HCT116 (cell line): ENCODE data around the gene GREB1L. TPM values are rescaled to one million over a fixed set of nuclear protein-coding genes. Genes with fewer than 3 reads are reported as not detected.

Experiments
- ATAC-seq: fragments of 200-7000 bp; cut with Tn5 transposase; 2 replicates; pipeline ENCODE4 v1.9.1; 2020; ENCODE audit warnings: mild to moderate bottlenecking, moderate library complexity
- BruUV-seq: library from RNA; stranded (reverse); fragments of 400-500 nt; replicated peaks from 2 replicates; lab custom pipeline; 2021; lab: Mats Ljungman, UMichigan
- CTCF ChIA-PET: fragments of 300-600 bp; sonication (Branson Sonifier 250); formaldehyde crosslinking; loops from one replicate; lab custom pipeline; 2021; ENCODE audit warnings: antibody characterized with exemption; lab: Charles Lee
- POLR2A ChIA-PET: fragments of 300-600, 350-600 bp; sonication (Branson Sonifier 250); formaldehyde crosslinking; loops from one replicate; lab custom pipeline; 2021; ENCODE audit warnings: antibody characterized with exemption; lab: Charles Lee
- RAD21 ChIA-PET, 2 experiments: fragments of 300-600 bp; sonication (Branson Sonifier 250); formaldehyde crosslinking; loops; one replicate each; lab custom pipeline; 2023; ENCODE audit warnings: low total read pairs in 2 of 2; ENCODE audit not compliant: uncharacterized antibody in 2 of 2, unreplicated experiment in 2 of 2, low non-redundant PET in 1 of 2; lab: Charles Lee
- DNase-seq: peaks from one replicate; pipeline ENCODE4 v3.0.0-alpha.2; 2010; ENCODE audit warnings: low read depth, low spot score
- H2AFZ ChIP-seq: fragments of 200-600 bp; shearing (Covaris generic), sonication (generic); 2 replicates; pipeline ENCODE4 v1.6.1; 2017; ENCODE audit warnings: low read depth, mixed run types, mixed read lengths, antibody characterized with exemption, low read length; ENCODE audit not compliant: poor library complexity, severe bottlenecking
- H3K27ac ChIP-seq: 2 replicates; pipeline ENCODE4 v1.5.1; 2012; ENCODE audit warnings: low read depth, low read length
- H3K27me3 ChIP-seq: fragments of 200-600 bp; sonication (generic); 2 replicates; pipeline ENCODE4 v1.6.1; 2016; ENCODE audit warnings: mixed run types, low read length, mixed read lengths; ENCODE audit not compliant: insufficient read depth
- H3K36me3 ChIP-seq, 2 experiments: fragments of 200-500 bp in 1 of 2; fragments of 200-600 bp in 1 of 2; sonication (Bioruptor generic) in 1 of 2; sonication (generic) in 1 of 2; 2 replicates each; pipeline versions ENCODE4 v1.5.1 to v1.6.1; 2014 to 2016; ENCODE audit warnings: low read length in 2 of 2, inconsistent platforms in 1 of 2, mixed read lengths in 1 of 2, mixed run types in 1 of 2; ENCODE audit not compliant: insufficient read depth in 2 of 2, control insufficient read depth in 1 of 2
- H3K4me1 ChIP-seq, 2 experiments: fragments of 200-600 bp in 1 of 2; sonication (generic) in 1 of 2; 2 replicates each; pipeline versions ENCODE4 v1.5.1 to v1.6.1; 2012 to 2017; ENCODE audit warnings: low read length in 2 of 2, inconsistent platforms in 1 of 2, mild to moderate bottlenecking in 1 of 2, mixed read lengths in 1 of 2, mixed run types in 1 of 2, moderate library complexity in 1 of 2; ENCODE audit not compliant: insufficient read depth in 2 of 2, control insufficient read depth in 1 of 2
- H3K4me2 ChIP-seq: fragments of 200-600 bp; sonication (generic); 2 replicates; pipeline ENCODE4 v1.6.1; 2017; ENCODE audit warnings: mixed run types, low read length, mixed read lengths
- H3K4me3 ChIP-seq, 2 experiments: fragments of 200-600 bp in 1 of 2; sonication (generic) in 1 of 2; replicated peaks in 1 of 2; 2 replicates each; pipeline ENCODE4 v1.5.1; 2011 to 2016; ENCODE audit warnings: low read length in 2 of 2, control low read depth in 1 of 2, low read depth in 1 of 2, mild to moderate bottlenecking in 1 of 2, mixed read lengths in 1 of 2, mixed run types in 1 of 2
- H3K79me2 ChIP-seq: fragments of 200-600 bp; sonication (generic); 2 replicates; pipeline ENCODE4 v1.6.1; 2017; ENCODE audit warnings: mild to moderate bottlenecking, mixed run types, low read length, moderate library complexity, mixed read lengths; ENCODE audit not compliant: insufficient read depth
- H3K9ac ChIP-seq: fragments of 200-600 bp; sonication (generic); 2 replicates; pipeline ENCODE4 v1.6.1; 2016; ENCODE audit warnings: low read length, mixed read lengths
- H3K9me2 ChIP-seq: fragments of 200-600 bp; sonication (generic), shearing (Covaris generic); 2 replicates; pipeline ENCODE4 v1.6.1; 2017; ENCODE audit warnings: mixed run types, mild to moderate bottlenecking, moderate library complexity; ENCODE audit not compliant: insufficient read depth
- H3K9me3 ChIP-seq, 2 experiments: fragments of 200-500 bp in 1 of 2; fragments of 200-600 bp in 1 of 2; sonication (Bioruptor generic) in 1 of 2; sonication (generic) in 1 of 2; 2 replicates each; pipeline ENCODE4 v1.6.1; 2014 to 2017; ENCODE audit warnings: low read length in 2 of 2, mixed read lengths in 2 of 2, inconsistent platforms in 1 of 2, low read depth in 1 of 2, mild to moderate bottlenecking in 1 of 2, mixed run types in 1 of 2, moderate library complexity in 1 of 2; ENCODE audit not compliant: control insufficient read depth in 1 of 2, insufficient read depth in 1 of 2
- H4K20me1 ChIP-seq: fragments of 200-600 bp; sonication (generic), shearing (Covaris generic); 2 replicates; pipeline ENCODE4 v1.6.1; 2017; ENCODE audit warnings: mixed run types, mild to moderate bottlenecking, moderate library complexity; ENCODE audit not compliant: insufficient read depth
- CEBPB ChIP-seq: IDR thresholded peaks from 2 replicates; pipeline ENCODE4 v1.6.1; 2012; ENCODE audit warnings: low read depth
- EGR1 ChIP-seq: IDR thresholded peaks from 2 replicates; pipeline ENCODE4 v1.6.1; 2012; ENCODE audit warnings: low read depth
- ELF1 ChIP-seq: IDR thresholded peaks from 2 replicates; pipeline ENCODE4 v1.6.1; 2012; ENCODE audit warnings: low read depth, borderline replicate concordance
- EZH2 ChIP-seq: fragments of 200-600 bp; sonication (generic); IDR thresholded peaks from 2 replicates; pipeline ENCODE4 v1.6.1; 2017; ENCODE audit warnings: antibody characterized with exemption, mixed run types
- POLR2AphosphoS5 ChIP-seq: IDR thresholded peaks from 2 replicates; pipeline ENCODE4 v1.6.1; 2011; ENCODE audit warnings: mild to moderate bottlenecking, low read depth, low read length, moderate library complexity
- SIN3A ChIP-seq: IDR thresholded peaks from 2 replicates; pipeline ENCODE4 v1.6.1; 2012; ENCODE audit warnings: low read depth
- SRF ChIP-seq: IDR thresholded peaks from 2 replicates; pipeline ENCODE4 v1.6.1; 2012; ENCODE audit warnings: low read depth
- TCF7L2 ChIP-seq: IDR thresholded peaks from 2 replicates; pipeline ENCODE4 v1.7.0; 2011; ENCODE audit warnings: borderline replicate concordance, inconsistent platforms; ENCODE audit not compliant: insufficient read depth, insufficient read length; ENCODE audit errors: extremely low read depth
- ZFX ChIP-seq: fragments of 450-650 bp; IDR thresholded peaks from 2 replicates; pipeline ENCODE4 v1.6.1; 2017
- intact Hi-C: fragments of 100-400 bp; cut with micrococcal nuclease; formaldehyde crosslinking; loops from 2 replicates; pipeline ENCODE4 v1.10.0; 2022
- total RNA-seq: library from RNA; stranded (reverse); gene quantifications from one replicate; pipeline ENCODE4 v1.2.1, GENCODE V29; 2021; ENCODE audit not compliant: unreplicated experiment
- TF ChIP-seq, protein P1 (sequence below): IDR thresholded peaks from 2 replicates; pipeline ENCODE4 v1.6.1; 2011; ENCODE audit warnings: mild to moderate bottlenecking, low read length, moderate library complexity; ENCODE audit not compliant: insufficient replicate concordance; ENCODE audit errors: extremely low read depth
- TF ChIP-seq, protein P2 (sequence below): IDR thresholded peaks from 2 replicates; pipeline ENCODE4 v1.6.1; 2012; ENCODE audit warnings: low read depth
- TF ChIP-seq, protein P3 (sequence below), 3 experiments: fragments of 200-600 bp in 1 of 3; sonication (generic) in 1 of 3; IDR thresholded peaks in 2 of 3; conservative IDR thresholded peaks in 1 of 3; 2 replicates each; pipeline ENCODE4 v1.5.1; 2012 to 2017; ENCODE audit warnings: low read depth in 2 of 3, low read length in 2 of 3, antibody characterized with exemption in 1 of 3, borderline replicate concordance in 1 of 3, control low read depth in 1 of 3, mild to moderate bottlenecking in 1 of 3, mixed read lengths in 1 of 3, mixed run types in 1 of 3, moderate library complexity in 1 of 3; ENCODE audit not compliant: insufficient read depth in 1 of 3

Gene GREB1L
- total RNA-seq, 1 experiment from 2014 or later = 12.2 TPM

DNA sequence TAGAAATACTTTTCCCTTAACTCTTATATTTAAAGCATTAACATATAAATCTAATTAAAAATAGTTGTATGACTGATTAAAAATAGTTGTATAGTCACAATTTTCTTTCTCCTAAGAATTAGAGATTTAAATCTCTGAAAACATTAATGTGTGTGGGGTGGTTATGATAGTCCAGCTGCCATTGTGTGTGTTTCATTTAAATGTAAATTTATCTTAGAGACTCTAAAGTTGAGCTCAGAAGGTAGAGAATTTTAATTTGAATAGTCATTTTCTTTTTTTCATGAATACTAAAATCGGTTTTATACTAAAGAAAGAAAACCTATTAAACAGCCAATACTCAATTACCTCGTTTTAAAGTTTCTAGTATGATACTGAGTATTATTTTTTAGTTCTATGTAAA, 18.6 kb downstream of the GREB1L start:
- POLR2A ChIA-PET = no interaction called here
- Histone ChIP-seq H3K27ac (no peak overlapping the region), H3K9ac (no peak overlapping the region), H3K36me3 (no peaks in the 10 kb centered on the region), H3K4me1 (peaks cover 3 to 29% of the 10 kb centered on the region in 2 experiments; a peak in 2 of 4 replicates), H2AFZ (no peak overlapping the region), H3K4me3 (no peak overlapping the region), H3K27me3 (no peaks in the 10 kb centered on the region), H3K4me2 (no peak overlapping the region), H3K9me3 (no peaks in the 10 kb centered on the region), H3K9me2 (no peaks in the 10 kb centered on the region), H4K20me1 (no peaks in the 10 kb centered on the region), H3K79me2 (peaks cover 16% of the 10 kb centered on the region; the same call in 1 of the 2 replicates)
- intact Hi-C loops = loop anchor here (10.0 kb wide), 1 partner anchor 134 kb away; no protein-coding TSS in a partner anchor
- TF ChIP-seq SIN3A (no peak), POLR2AphosphoS5 (no peak), SRF (no peak), CEBPB (no peak), EGR1 (no peak), EZH2 (no peak), TCF7L2 (no peak), ELF1 (no peak), ZFX (no peak)
- TF ChIP-seq, protein P1, sequence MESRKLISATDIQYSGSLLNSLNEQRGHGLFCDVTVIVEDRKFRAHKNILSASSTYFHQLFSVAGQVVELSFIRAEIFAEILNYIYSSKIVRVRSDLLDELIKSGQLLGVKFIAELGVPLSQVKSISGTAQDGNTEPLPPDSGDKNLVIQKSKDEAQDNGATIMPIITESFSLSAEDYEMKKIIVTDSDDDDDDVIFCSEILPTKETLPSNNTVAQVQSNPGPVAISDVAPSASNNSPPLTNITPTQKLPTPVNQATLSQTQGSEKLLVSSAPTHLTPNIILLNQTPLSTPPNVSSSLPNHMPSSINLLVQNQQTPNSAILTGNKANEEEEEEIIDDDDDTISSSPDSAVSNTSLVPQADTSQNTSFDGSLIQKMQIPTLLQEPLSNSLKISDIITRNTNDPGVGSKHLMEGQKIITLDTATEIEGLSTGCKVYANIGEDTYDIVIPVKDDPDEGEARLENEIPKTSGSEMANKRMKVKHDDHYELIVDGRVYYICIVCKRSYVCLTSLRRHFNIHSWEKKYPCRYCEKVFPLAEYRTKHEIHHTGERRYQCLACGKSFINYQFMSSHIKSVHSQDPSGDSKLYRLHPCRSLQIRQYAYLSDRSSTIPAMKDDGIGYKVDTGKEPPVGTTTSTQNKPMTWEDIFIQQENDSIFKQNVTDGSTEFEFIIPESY = no peak
- TF ChIP-seq, protein P2, sequence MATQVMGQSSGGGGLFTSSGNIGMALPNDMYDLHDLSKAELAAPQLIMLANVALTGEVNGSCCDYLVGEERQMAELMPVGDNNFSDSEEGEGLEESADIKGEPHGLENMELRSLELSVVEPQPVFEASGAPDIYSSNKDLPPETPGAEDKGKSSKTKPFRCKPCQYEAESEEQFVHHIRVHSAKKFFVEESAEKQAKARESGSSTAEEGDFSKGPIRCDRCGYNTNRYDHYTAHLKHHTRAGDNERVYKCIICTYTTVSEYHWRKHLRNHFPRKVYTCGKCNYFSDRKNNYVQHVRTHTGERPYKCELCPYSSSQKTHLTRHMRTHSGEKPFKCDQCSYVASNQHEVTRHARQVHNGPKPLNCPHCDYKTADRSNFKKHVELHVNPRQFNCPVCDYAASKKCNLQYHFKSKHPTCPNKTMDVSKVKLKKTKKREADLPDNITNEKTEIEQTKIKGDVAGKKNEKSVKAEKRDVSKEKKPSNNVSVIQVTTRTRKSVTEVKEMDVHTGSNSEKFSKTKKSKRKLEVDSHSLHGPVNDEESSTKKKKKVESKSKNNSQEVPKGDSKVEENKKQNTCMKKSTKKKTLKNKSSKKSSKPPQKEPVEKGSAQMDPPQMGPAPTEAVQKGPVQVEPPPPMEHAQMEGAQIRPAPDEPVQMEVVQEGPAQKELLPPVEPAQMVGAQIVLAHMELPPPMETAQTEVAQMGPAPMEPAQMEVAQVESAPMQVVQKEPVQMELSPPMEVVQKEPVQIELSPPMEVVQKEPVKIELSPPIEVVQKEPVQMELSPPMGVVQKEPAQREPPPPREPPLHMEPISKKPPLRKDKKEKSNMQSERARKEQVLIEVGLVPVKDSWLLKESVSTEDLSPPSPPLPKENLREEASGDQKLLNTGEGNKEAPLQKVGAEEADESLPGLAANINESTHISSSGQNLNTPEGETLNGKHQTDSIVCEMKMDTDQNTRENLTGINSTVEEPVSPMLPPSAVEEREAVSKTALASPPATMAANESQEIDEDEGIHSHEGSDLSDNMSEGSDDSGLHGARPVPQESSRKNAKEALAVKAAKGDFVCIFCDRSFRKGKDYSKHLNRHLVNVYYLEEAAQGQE = no peak
- TF ChIP-seq, protein P3, sequence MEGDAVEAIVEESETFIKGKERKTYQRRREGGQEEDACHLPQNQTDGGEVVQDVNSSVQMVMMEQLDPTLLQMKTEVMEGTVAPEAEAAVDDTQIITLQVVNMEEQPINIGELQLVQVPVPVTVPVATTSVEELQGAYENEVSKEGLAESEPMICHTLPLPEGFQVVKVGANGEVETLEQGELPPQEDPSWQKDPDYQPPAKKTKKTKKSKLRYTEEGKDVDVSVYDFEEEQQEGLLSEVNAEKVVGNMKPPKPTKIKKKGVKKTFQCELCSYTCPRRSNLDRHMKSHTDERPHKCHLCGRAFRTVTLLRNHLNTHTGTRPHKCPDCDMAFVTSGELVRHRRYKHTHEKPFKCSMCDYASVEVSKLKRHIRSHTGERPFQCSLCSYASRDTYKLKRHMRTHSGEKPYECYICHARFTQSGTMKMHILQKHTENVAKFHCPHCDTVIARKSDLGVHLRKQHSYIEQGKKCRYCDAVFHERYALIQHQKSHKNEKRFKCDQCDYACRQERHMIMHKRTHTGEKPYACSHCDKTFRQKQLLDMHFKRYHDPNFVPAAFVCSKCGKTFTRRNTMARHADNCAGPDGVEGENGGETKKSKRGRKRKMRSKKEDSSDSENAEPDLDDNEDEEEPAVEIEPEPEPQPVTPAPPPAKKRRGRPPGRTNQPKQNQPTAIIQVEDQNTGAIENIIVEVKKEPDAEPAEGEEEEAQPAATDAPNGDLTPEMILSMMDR (IDR thresholded peaks at IDR 0.05 in 2 of 3, conservative IDR thresholded peaks at IDR 0.05 in 1 of 3; ENCODE audit: borderline replicate concordance in 1 of 3, insufficient read depth in 1 of 3, low read depth in 2 of 3, low read length in 2 of 3) = no peak
- BruUV-seq = no TSS peak
- DNase-seq = no peak
- CTCF ChIA-PET = no interaction called here
- RAD21 ChIA-PET = no interaction called here
- no peak for ATAC-seq
